HFFc6 (cell line): ENCODE data around the gene PTPRA. TPM values are rescaled to one million over a fixed set of nuclear protein-coding genes. Genes with fewer than 3 reads are reported as not detected.

Experiments used
- DNase-seq: peaks from one replicate; pipeline ENCODE4 v3.0.0-alpha.2; 2018
- H3K27ac Mint-ChIP-seq: 2 replicates; pipeline ENCODE4 v1.8.0; 2020; ENCODE audit warnings: mild to moderate bottlenecking, mixed read lengths
- H3K27me3 Mint-ChIP-seq: 2 replicates; pipeline ENCODE4 v1.8.0; 2021; ENCODE audit warnings: mild to moderate bottlenecking, moderate library complexity, mixed read lengths; ENCODE audit not compliant: insufficient read depth
- H3K36me3 Mint-ChIP-seq: 2 replicates; pipeline ENCODE4 v1.8.0; 2021; ENCODE audit warnings: low read depth, mixed read lengths
- H3K4me1 Mint-ChIP-seq: 2 replicates; pipeline ENCODE4 v1.8.0; 2020; ENCODE audit warnings: low read depth, mixed read lengths
- H3K4me3 Mint-ChIP-seq: 2 replicates; pipeline ENCODE4 v1.8.0; 2020; ENCODE audit warnings: mild to moderate bottlenecking, moderate library complexity, mixed read lengths
- H3K9me3 Mint-ChIP-seq: 2 replicates; pipeline ENCODE4 v1.8.0; 2020; ENCODE audit warnings: mild to moderate bottlenecking, mixed read lengths
- CTCF ChIP-seq: fragments of 200-600 bp; sonication (generic); IDR thresholded peaks from 2 replicates; pipeline ENCODE4 v1.5.0; 2021; ENCODE audit warnings: antibody characterized with exemption, mild to moderate bottlenecking
- total RNA-seq, 6 experiments: library from RNA; stranded (reverse); fragmentation: NEBNext Ultra II Directional; extraction: Animal tissue kit (Norgen Biotek cat#: 25700); gene quantifications; 2 replicates in 1 of 6; 3 replicates in 5 of 6; pipeline ENCODE4 v1.2.3, GENCODE V29; 2021

Gene PTPRA
- total RNA-seq, 6 experiments from 2014 or later: 44.3 to 54.4 (median 48.7) TPM

DNA sequence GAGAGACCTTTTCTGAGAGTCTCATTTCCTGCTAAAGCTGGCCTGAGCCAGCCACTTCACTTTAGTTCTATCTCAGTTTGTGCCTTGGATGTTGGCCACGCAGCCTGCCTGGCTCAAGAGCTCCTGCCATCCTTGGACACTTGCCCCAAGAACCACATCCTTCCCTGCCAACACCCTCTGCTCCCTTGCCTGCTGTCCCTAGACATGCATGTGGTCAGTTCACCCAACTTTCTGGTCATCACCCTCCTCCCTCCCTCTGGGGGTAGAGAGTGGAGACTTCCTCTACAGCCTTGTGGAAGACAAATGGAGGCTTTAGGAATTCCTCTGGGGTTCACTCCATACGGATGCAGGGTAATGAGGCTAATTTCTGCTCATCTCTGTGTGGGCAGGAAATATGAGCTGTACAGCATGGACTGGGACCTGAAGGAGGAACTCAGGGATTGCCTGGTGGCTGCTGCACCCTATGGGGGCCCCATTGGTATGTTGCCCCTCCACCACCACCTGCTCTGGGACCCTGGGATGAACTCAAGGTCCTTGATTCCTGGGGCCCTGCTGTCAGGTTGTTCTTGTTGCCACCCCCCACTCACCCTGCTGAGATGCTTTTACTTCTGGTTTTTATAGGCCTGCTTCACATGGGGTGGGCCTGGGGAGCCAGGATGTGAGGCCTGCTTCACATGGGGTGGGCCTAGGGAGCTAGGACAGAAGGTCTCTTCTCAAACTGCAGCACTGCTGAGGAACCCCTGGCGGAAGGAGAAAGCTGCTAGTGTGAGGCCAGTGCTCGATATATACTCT is 13.8 kb upstream of the PTPRA start:
- Mint-ChIP-seq H3K9me3 (no peaks in the 10 kb centered on the region), H3K27ac (peak overlapping the region; percentile 74), H3K27me3 (peaks cover 5% of the 10 kb centered on the region; the same call in 1 of the 2 replicates), H3K36me3 (0 out of 2 replicates have a peak, but pooled peaks cover 6% of the 10 kb centered on the region), H3K4me1 (peaks cover 16% of the 10 kb centered on the region), H3K4me3 (no peak overlapping the region)
- no peak for TF ChIP-seq CTCF
- DNase-seq: peak; percentile 41

DNA sequence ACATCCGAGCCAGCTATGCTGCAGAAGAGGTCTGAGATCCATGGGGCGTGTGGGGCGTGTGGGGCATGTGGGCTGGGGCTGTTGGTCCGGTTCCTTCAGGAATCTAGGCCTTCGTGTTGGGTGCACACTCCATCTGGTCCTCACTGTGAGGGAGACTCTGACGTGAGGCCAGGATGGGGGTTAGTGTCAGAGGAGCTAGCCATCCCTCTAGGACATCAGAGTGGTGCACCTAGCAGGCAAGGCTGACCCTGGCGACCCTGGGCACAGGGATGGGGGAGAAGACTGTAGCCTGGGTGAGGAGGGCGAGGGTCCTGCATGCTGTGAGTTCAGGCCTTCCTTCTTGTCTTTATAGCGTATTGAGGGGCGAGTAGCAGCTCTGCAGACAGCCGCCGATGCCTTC is 8.7 kb upstream of the PTPRA start:
- Mint-ChIP-seq H3K36me3 (0 out of 2 replicates have a peak, but pooled peaks cover 6% of the 10 kb centered on the region), H3K4me1 (peaks cover 21% of the 10 kb centered on the region), H3K4me3 (no peak overlapping the region), H3K9me3 (no peaks in the 10 kb centered on the region), H3K27ac (no peak overlapping the region), H3K27me3 (peaks cover 5% of the 10 kb centered on the region; the same call in 1 of the 2 replicates)
- DNase-seq: no peak
- TF ChIP-seq CTCF: no peak

- TF ChIP-seq CTCF: no peak
- no peak for DNase-seq
- Mint-ChIP-seq H3K4me1 (peaks cover 20% of the 10 kb centered on the region), H3K27me3 (peaks cover 5% of the 10 kb centered on the region; the same call in 1 of the 2 replicates), H3K27ac (no peak overlapping the region), H3K36me3 (0 out of 2 replicates have a peak, but pooled peaks cover 6% of the 10 kb centered on the region), H3K9me3 (no peaks in the 10 kb centered on the region), H3K4me3 (no peak overlapping the region)
These were observed 8.2 kb upstream of the PTPRA start for GRCh38 chr20:2865101-2865500.

- no peaks in the 10 kb centered on the region for H3K9me3 Mint-ChIP-seq
- TF ChIP-seq CTCF: no peak
- peaks cover 5% of the 10 kb centered on the region; the same call in 1 of the 2 replicates for H3K27me3 Mint-ChIP-seq
- DNase-seq: no peak
- peaks cover 25% of the 10 kb centered on the region for H3K4me1 Mint-ChIP-seq
- H3K36me3 Mint-ChIP-seq: 0 out of 2 replicates have a peak, but pooled peaks cover 6% of the 10 kb centered on the region
- no peak overlapping the region for H3K4me3 Mint-ChIP-seq
- no peak overlapping the region for H3K27ac Mint-ChIP-seq
These were observed 7.7 kb upstream of the PTPRA start for GRCh38 chr20:2865630-2866029.

- Mint-ChIP-seq H3K27me3 (peaks cover 3% of the 10 kb centered on the region; the same call in 1 of the 2 replicates), H3K4me1 (peaks cover 31% of the 10 kb centered on the region), H3K4me3 (no peak overlapping the region), H3K36me3 (0 out of 2 replicates have a peak, but pooled peaks cover 2% of the 10 kb centered on the region), H3K9me3 (no peaks in the 10 kb centered on the region), H3K27ac (no peak overlapping the region)
- no peak for DNase-seq
- TF ChIP-seq CTCF: no peak
These were observed 7.0 kb upstream of the PTPRA start for GRCh38 chr20:2866236-2866635.
